Stimulated activated CD4-positive, alpha-beta T cell treated with anti-CD3 and anti-CD28 coated beads, Interleukin-1b, Interleukin-23, amount 100 ng/mL, for 24 hours (primary cell): ENCODE data around the gene TULP3.

ENCODE experiments used
- DNase-seq, 4 experiments: peaks; one replicate each; pipeline ENCODE4 v3.0.0-alpha.2; 2020; ENCODE audit warnings: low read depth in 4 of 4, low spot score in 1 of 4

TULP3 gene

DNA sequence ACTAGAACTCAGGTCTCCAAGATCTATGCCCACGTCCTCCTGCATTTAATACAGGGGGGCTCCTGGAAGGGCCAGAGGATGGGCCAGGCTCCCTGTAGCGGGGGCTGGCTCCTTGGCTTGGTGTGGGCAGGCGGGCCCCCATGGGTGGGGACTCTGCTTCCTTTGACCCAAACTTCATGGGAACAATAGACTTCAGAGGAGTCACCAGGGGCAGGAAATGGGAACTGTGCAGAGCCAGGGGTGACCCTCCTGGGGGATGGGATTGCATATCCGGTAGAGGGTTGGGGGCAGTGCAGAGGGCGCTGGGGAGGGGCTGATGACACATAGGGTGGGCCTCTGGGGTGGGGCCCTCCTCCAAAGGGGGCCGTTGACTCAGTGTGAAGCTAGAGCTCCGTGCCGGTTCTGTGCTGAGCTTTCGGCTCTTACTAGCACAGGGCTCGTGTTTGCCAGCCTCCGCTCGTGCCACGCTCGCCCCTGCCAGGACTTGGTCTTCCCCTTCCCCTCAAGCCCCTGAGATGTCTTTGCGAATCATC, 73.1 kb downstream of the TULP3 start:
- DNase-seq = no peak

GRCh38 chr12:2967651-2968050, 77.0 kb downstream of the TULP3 start:
- no peak for DNase-seq

- DNase-seq = no peak
Observed at GRCh38 chr12:2970744-2971143, 80.1 kb downstream of the TULP3 start.

DNA sequence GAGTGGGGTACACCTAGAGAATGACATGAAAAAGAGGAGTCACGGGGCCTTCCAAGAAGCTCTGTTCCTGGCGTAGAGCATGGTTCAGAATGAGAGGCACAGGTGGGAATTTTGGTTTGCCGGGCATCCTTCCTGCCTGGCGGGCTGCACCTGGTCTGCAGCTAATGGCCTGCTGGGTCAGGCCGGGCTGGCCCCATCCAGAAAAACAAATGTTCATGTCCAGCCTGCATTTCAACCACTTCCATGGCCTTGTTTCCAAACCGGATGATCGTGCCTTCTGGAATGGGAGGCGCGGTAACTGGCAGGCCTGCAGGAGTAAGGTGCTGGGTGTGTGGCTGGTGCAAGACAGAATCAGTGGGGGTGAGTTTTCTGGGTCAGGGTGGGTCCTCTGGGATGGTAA, 82.9 kb downstream of the TULP3 start:
- DNase-seq = no peak

- no peak for DNase-seq
Observed at GRCh38 chr12:2974560-2974971, 83.9 kb downstream of the TULP3 start.

- no peak for DNase-seq
Observed at GRCh38 chr12:2976581-2976996, 85.9 kb downstream of the TULP3 start.

GRCh38 chr12:2977776-2978175, 87.1 kb downstream of the TULP3 start:
- no peak for DNase-seq

DNA sequence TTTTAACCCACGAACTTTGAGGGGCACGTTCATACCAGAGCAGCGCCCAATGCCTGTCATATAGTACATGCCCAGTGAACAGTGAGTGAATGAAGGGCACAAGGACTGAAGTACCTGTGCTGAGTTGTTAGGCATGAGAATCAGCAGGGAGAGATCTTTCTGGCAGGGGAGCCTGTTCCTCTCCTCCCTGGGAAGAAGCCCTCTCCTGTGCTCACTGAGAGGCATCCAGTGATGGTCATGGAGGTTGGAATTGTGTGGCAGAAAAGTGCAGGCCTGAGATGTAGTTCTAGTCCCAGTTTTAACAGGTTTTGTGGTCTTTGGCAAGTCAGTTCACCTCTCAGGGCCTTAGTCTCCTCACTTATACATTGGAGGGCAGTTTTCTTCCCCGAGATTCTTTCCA, 89.1 kb downstream of the TULP3 start:
- no peak for DNase-seq

DNA sequence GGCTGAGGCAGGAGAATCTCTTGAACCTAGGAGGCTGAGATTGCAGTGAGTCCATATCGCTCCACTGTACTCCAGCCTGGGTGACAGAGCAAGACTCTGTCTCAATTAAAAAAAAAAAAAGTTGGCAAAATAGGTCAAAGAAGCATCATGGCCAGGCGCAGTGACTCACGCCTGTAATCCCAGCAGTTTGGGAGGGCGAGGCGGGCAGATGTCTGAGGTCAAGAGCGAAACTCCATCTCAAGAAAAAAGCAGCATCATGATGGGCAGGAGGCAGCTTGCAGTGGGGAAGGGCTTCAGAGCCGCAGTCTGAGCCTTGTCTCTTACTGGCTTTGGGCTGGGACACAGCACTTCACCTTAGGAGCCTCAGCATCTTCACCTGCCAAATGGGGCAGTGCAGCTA, 89.9 kb downstream of the TULP3 start:
- no peak for DNase-seq

- no peak for DNase-seq
Observed at GRCh38 chr12:2982361-2982760, 91.7 kb downstream of the TULP3 start.

DNA sequence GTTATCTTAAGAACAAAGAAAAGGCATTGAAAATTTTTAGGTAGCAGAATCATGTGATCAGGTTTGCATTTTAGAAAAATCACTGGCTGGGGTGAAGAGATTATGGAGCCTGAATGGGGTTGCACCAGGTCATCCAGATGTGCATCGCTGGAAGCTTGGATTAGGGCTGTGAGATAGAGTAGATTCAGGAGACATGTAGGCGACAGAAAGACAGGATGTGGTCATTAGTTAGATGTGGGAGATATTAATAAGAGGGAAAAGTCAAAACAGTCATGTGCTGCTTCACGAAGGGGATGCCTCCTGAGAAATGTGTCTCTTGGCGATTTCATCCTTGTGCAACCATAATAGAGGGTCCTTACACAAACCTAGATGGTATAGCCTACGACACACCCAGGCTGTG, 93.6 kb downstream of the TULP3 start:
- DNase-seq = no peak

- DNase-seq = no peak
Observed at GRCh38 chr12:2984698-2985097, 94.0 kb downstream of the TULP3 start.

GRCh38 chr12:2986876-2987275, 96.2 kb downstream of the TULP3 start:
- no peak for DNase-seq

DNA sequence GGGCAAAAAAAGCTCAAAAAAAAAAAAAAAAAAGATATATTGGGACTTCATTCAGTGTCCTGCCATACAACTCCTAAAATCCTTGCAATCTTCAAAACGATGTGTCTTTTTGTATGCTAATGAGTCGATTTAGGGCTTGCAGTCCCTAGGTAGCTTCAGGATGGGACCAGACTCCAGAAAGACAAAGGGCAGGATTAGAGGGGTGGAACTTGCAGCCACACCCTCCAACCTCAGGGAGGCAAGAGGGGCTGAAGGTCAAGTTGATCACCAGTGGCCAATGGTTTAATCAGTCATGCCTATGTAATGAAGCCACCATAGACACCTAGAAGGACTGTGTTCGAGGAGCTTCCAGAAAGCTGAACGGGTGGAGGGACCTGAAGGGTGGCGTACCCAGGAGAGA, 97.8 kb downstream of the TULP3 start:
- no peak for DNase-seq
